Karpas-422 (cell line): ENCODE data around the gene TMEM167B. TPM values are rescaled to one million over a fixed set of nuclear protein-coding genes. Genes with fewer than 3 reads are reported as not detected.
"Not testable (repeated sequence)": the region's sequence is repeated elsewhere in the genome, so short reads cannot be mapped to it uniquely, and the experiment has no call there.

Experiments
- DNase-seq: peaks from one replicate; pipeline ENCODE4 v3.0.0-alpha.2; 2015
- H2AFZ ChIP-seq: fragments of 200-600 bp; sonication (generic); 2 replicates; pipeline ENCODE4 v1.6.1; 2014; ENCODE audit warnings: antibody characterized with exemption, low read length, mixed read lengths
- H3K27ac ChIP-seq: fragments of 200-600 bp; sonication (generic); 2 replicates; pipeline ENCODE4 v1.5.1; 2014; ENCODE audit warnings: mild to moderate bottlenecking, low read length, moderate library complexity
- H3K27me3 ChIP-seq: fragments of 200-600 bp; sonication (generic); 2 replicates; pipeline ENCODE4 v1.6.1; 2014; ENCODE audit warnings: low read length, mixed read lengths
- H3K36me3 ChIP-seq: fragments of 200-600 bp; sonication (generic); 2 replicates; pipeline ENCODE4 v1.6.1; 2014; ENCODE audit warnings: low read length, mixed read lengths; ENCODE audit not compliant: insufficient read depth
- H3K4me1 ChIP-seq: fragments of 200-600 bp; sonication (generic); 2 replicates; pipeline ENCODE4 v1.6.1; 2014; ENCODE audit warnings: mild to moderate bottlenecking, low read length, mixed read lengths
- H3K4me2 ChIP-seq: fragments of 200-600 bp; sonication (generic); 2 replicates; pipeline ENCODE4 v1.6.1; 2014; ENCODE audit warnings: low read length, low read depth, mild to moderate bottlenecking; ENCODE audit not compliant: poor library complexity, severe bottlenecking
- H3K4me3 ChIP-seq: fragments of 200-600 bp; sonication (generic); 2 replicates; pipeline ENCODE4 v1.5.1; 2014; ENCODE audit warnings: mild to moderate bottlenecking, antibody characterized with exemption, low read length, mixed read lengths
- H3K79me2 ChIP-seq: fragments of 200-600 bp; sonication (generic); 2 replicates; pipeline ENCODE4 v1.6.1; 2014; ENCODE audit warnings: mild to moderate bottlenecking, low read length, mixed read lengths
- H3K9ac ChIP-seq: fragments of 200-600 bp; sonication (generic); 2 replicates; pipeline ENCODE4 v1.6.0; 2014; ENCODE audit warnings: low read length
- H3K9me2 ChIP-seq: fragments of 200-600 bp; sonication (generic), shearing (Covaris generic); replicated peaks from 2 replicates; pipeline ENCODE4 v1.6.0; 2014; ENCODE audit warnings: mild to moderate bottlenecking, low read length, moderate library complexity; ENCODE audit not compliant: insufficient read depth
- H3K9me3 ChIP-seq: fragments of 300-700, 200-600 bp; sonication (generic); 2 replicates; pipeline ENCODE4 v1.6.1; 2014; ENCODE audit warnings: low read length, mixed read lengths
- H4K20me1 ChIP-seq: fragments of 200-600 bp; sonication (generic); 2 replicates; pipeline ENCODE4 v1.6.1; 2014; ENCODE audit warnings: mild to moderate bottlenecking, antibody characterized with exemption, low read length, low read depth; ENCODE audit not compliant: insufficient read depth
- small RNA-seq: library from RNA; depleted of rRNA; stranded (forward); fragments of <200 nt; gene quantifications from one replicate; pipeline ENCODE3, GENCODE V24; 2014
- total RNA-seq: library from RNA; depleted of rRNA; stranded (reverse); fragments of >200 nt; shearing (Covaris generic); gene quantifications from 2 replicates; pipeline ENCODE4 v1.2.3, GENCODE V29; 2014; ENCODE audit warnings: low replicate concordance; rRNA removed

Gene TMEM167B
- total RNA-seq, 1 experiment from 2014 or later, result 18.7 TPM

- no peaks in the 10 kb centered on the region for H3K36me3 ChIP-seq
- H3K27ac ChIP-seq, result no peak overlapping the region
- no peak overlapping the region for H3K4me3 ChIP-seq
- no peaks in the 10 kb centered on the region for H3K27me3 ChIP-seq
- no peak overlapping the region for H2AFZ ChIP-seq
- DNase-seq, result no peak
- no peak overlapping the region for H3K4me2 ChIP-seq
- H3K9me2 ChIP-seq, result no peaks in the 10 kb centered on the region
- H3K79me2 ChIP-seq, result no peaks in the 10 kb centered on the region
- peaks cover 9% of the 10 kb centered on the region for H3K4me1 ChIP-seq
- no peaks in the 10 kb centered on the region for H3K9me3 ChIP-seq
- H4K20me1 ChIP-seq, result no peaks in the 10 kb centered on the region
- H3K9ac ChIP-seq, result no peak overlapping the region
These were observed 47.8 kb downstream of the TMEM167B start for GRCh38 chr1:109138358-109138757.

- no peak for DNase-seq
- no peak overlapping the region for H3K9ac ChIP-seq
- H3K9me2 ChIP-seq, result no peaks in the 10 kb centered on the region
- H2AFZ ChIP-seq, result no peak overlapping the region
- peaks cover 3% of the 10 kb centered on the region for H3K4me1 ChIP-seq
- H3K27me3 ChIP-seq, result no peaks in the 10 kb centered on the region
- no peaks in the 10 kb centered on the region for H4K20me1 ChIP-seq
- H3K4me3 ChIP-seq, result no peak overlapping the region
- no peak overlapping the region for H3K4me2 ChIP-seq
- H3K27ac ChIP-seq, result no peak overlapping the region
- H3K36me3 ChIP-seq, result no peaks in the 10 kb centered on the region
- no peaks in the 10 kb centered on the region for H3K9me3 ChIP-seq
- no peaks in the 10 kb centered on the region for H3K79me2 ChIP-seq
These were observed 49.8 kb downstream of the TMEM167B start for GRCh38 chr1:109140392-109140791.

- H2AFZ ChIP-seq, result no peak overlapping the region
These were observed 51.7 kb downstream of the TMEM167B start for GRCh38 chr1:109142260-109142659.

GRCh38 chr1:109142725-109143124 is 52.2 kb downstream of the TMEM167B start:
- H3K4me1 ChIP-seq, H3K27ac ChIP-seq, H3K9ac ChIP-seq, H3K9me3 ChIP-seq, H3K9me2 ChIP-seq, H4K20me1 ChIP-seq, H3K79me2 ChIP-seq, H3K4me2 ChIP-seq, H3K27me3 ChIP-seq, H3K36me3 ChIP-seq, DNase-seq, H3K4me3 ChIP-seq, H2AFZ ChIP-seq: not testable (repeated sequence)

More at GRCh38 chr1:109142260-109142659, 51.7 kb downstream of the TMEM167B start:
- Histone ChIP-seq H3K79me2 (no peaks in the 10 kb centered on the region), H3K4me1 (peaks cover 3% of the 10 kb centered on the region), H3K9me3 (no peaks in the 10 kb centered on the region), H3K9ac (no peak overlapping the region), H3K27me3 (no peaks in the 10 kb centered on the region), H3K9me2 (no peaks in the 10 kb centered on the region), H4K20me1 (no peaks in the 10 kb centered on the region), H3K4me2 (no peak overlapping the region), H3K36me3 (no peaks in the 10 kb centered on the region), H3K4me3 (no peak overlapping the region), H3K27ac (no peak overlapping the region)
- no peak for DNase-seq

Small RNA genes within 50 kb of the gene (small RNA-seq; reads per million reads assigned to genes)
- gene AL356488.2, result not detected

Other genes starting within 250 kb of the TMEM167B start
- not detected in 2 replicates for gene AKNAD1, start 233.7 kb upstream of the TMEM167B start, total RNA-seq
- gene GPSM2, start 213.8 kb upstream of the TMEM167B start, total RNA-seq, result 13.7 and 18.3 TPM in 2 replicates
- gene CLCC1, start 127.3 kb upstream of the TMEM167B start, total RNA-seq, result 20.6 and 24.0 TPM in 2 replicates
- gene WDR47, start 48.7 kb upstream of the TMEM167B start, total RNA-seq, result 12.8 and 20.3 TPM in 2 replicates
- gene TAF13, start 14.8 kb upstream of the TMEM167B start, total RNA-seq, result 7.9 and 17.8 TPM in 2 replicates
- 0.22 and 4.7 TPM in 2 replicates for gene ELAPOR1, start 23.4 kb downstream of the TMEM167B start, total RNA-seq
- 184 and 248 TPM in 2 replicates for gene SARS1, start 123.2 kb downstream of the TMEM167B start, total RNA-seq
- 0.43 and 1.2 TPM in 2 replicates for gene CELSR2, start 158.8 kb downstream of the TMEM167B start, total RNA-seq
- 6.3 and 24.2 TPM in 2 replicates for gene PSRC1, start 192.4 kb downstream of the TMEM167B start, total RNA-seq
- 0.14 and 4.3 TPM in 2 replicates for gene MYBPHL, start 216.2 kb downstream of the TMEM167B start, total RNA-seq